ENCODE data around the gene KCTD13. TPM values are rescaled to one million over a fixed set of nuclear protein-coding genes. Genes with fewer than 3 reads are reported as not detected.

KCTD13 gene
- total RNA-seq, 2 experiments from 2014 or later: 25.8 to 29.4 TPM

Other genes starting within 250 kb of the KCTD13 start
- gene QPRT, start 247.0 kb downstream of the KCTD13 start, total RNA-seq: 1 to 10 TPM; 8.3 to 9.2 TPM
- gene C16orf54, start 180.2 kb downstream of the KCTD13 start, total RNA-seq: 10 to 100 TPM; 11.4 to 12.1 TPM
- not detected for gene ZG16, start 148.0 kb downstream of the KCTD13 start, total RNA-seq
- gene KIF22, start 135.5 kb downstream of the KCTD13 start, total RNA-seq: 100 to 1,000 TPM; 201 to 209 TPM
- gene MAZ, start 119.7 kb downstream of the KCTD13 start, total RNA-seq: 100 to 1,000 TPM; 290 to 330 TPM
- under 1 TPM; 0.83 to 0.94 TPM for gene PRRT2, start 114.0 kb downstream of the KCTD13 start, total RNA-seq
- gene PAGR1, start 110.1 kb downstream of the KCTD13 start, total RNA-seq: 10 to 100 TPM; 16.9 to 19.3 TPM
- gene MVP, start 105.8 kb downstream of the KCTD13 start, total RNA-seq: 10 to 100 TPM; 84.1 to 86.9 TPM
- gene CDIPT, start 63.0 kb downstream of the KCTD13 start, total RNA-seq: 10 to 100 TPM; 29.0 to 31.0 TPM
- gene SEZ6L2, start 26.7 kb downstream of the KCTD13 start, total RNA-seq: under 1 TPM; 0.30 to 0.31 TPM
- 1 to 10 TPM; 1.3 to 1.7 TPM for gene ASPHD1, start 25.7 kb downstream of the KCTD13 start, total RNA-seq
- 10 to 100 TPM; 31.9 to 35.5 TPM for gene TMEM219, start 35.9 kb upstream of the KCTD13 start, total RNA-seq
- gene TAOK2, start 47.6 kb upstream of the KCTD13 start, total RNA-seq: 10 to 100 TPM; 20.9 to 21.6 TPM
- gene HIRIP3, start 69.4 kb upstream of the KCTD13 start, total RNA-seq: 10 to 100 TPM; 40.8 to 43.9 TPM
- gene INO80E, start 70.0 kb upstream of the KCTD13 start, total RNA-seq: 10 to 100 TPM; 62.0 to 65.4 TPM
- under 1 TPM; 0.64 to 0.86 TPM for gene DOC2A, start 84.8 kb upstream of the KCTD13 start, total RNA-seq
- gene C16orf92, start 97.0 kb upstream of the KCTD13 start, total RNA-seq: not detected
- gene TLCD3B, start 105.0 kb upstream of the KCTD13 start, total RNA-seq: 1 to 10 TPM; 4.6 to 6.1 TPM
- gene ALDOA, start 139.5 kb upstream of the KCTD13 start, total RNA-seq: 1,000 to 10,000 TPM; 1,750 to 1,795 TPM
- gene PPP4C, start 149.8 kb upstream of the KCTD13 start, total RNA-seq: 100 to 1,000 TPM; 104 to 105 TPM
- 1 to 10 TPM; 3.6 to 4.7 TPM for gene TBX6, start 165.7 kb upstream of the KCTD13 start, total RNA-seq
- 10 to 100 TPM; 24.6 to 27.3 TPM for gene YPEL3, start 170.0 kb upstream of the KCTD13 start, total RNA-seq
- gene GDPD3, start 187.3 kb upstream of the KCTD13 start, total RNA-seq: 10 to 100 TPM in 1 of 2 experiments, 1 to 10 TPM in 1; 9.1 to 10.3 TPM
- 10 to 100 TPM; 64.3 to 64.5 TPM for gene MAPK3, start 197.0 kb upstream of the KCTD13 start, total RNA-seq